H9 (cell line): Measurements from ENCODE around the gene TMPRSS6. TPM values are rescaled to one million over a fixed set of nuclear protein-coding genes. Genes with fewer than 3 reads are reported as not detected.

Experiments used
- DNase-seq: peaks from one replicate; pipeline ENCODE4 v3.0.0-alpha.2; 2017
- H2AFZ ChIP-seq: one replicate; pipeline ENCODE4 v1.6.1; 2013; ENCODE audit warnings: mild to moderate bottlenecking, low read length, control low read depth, moderate library complexity
- H2AK5ac ChIP-seq: 2 replicates; pipeline ENCODE4 v1.6.1; 2013; ENCODE audit warnings: low read length, control low read depth, mixed read lengths; ENCODE audit not compliant: insufficient read length
- H2BK120ac ChIP-seq: one replicate; pipeline ENCODE4 v1.6.1; 2013; ENCODE audit warnings: low read depth, mild to moderate bottlenecking, low read length, control low read depth, inconsistent platforms; ENCODE audit not compliant: poor library complexity, severe bottlenecking
- H2BK12ac ChIP-seq: 2 replicates; pipeline ENCODE4 v1.6.1; 2013; ENCODE audit warnings: low read length, control low read depth, mixed read lengths, low read depth; ENCODE audit not compliant: insufficient read length
- H2BK15ac ChIP-seq: 2 replicates; pipeline ENCODE4 v1.6.1; 2013; ENCODE audit warnings: low read depth, low read length, control low read depth
- H2BK20ac ChIP-seq: one replicate; pipeline ENCODE4 v1.6.1; 2013; ENCODE audit warnings: low read depth, mild to moderate bottlenecking, low read length, control low read depth, inconsistent platforms; ENCODE audit not compliant: poor library complexity, severe bottlenecking
- H2BK5ac ChIP-seq: 2 replicates; pipeline ENCODE4 v1.6.1; 2013; ENCODE audit warnings: low read length, control low read depth, mixed read lengths; ENCODE audit not compliant: insufficient read length
- H3K14ac ChIP-seq: 2 replicates; pipeline ENCODE4 v1.6.1; 2013; ENCODE audit warnings: low read length, control low read depth; ENCODE audit not compliant: insufficient read depth
- H3K18ac ChIP-seq: 2 replicates; pipeline ENCODE4 v1.6.1; 2013; ENCODE audit warnings: low read depth, mild to moderate bottlenecking, mixed read lengths, low read length, control low read depth; ENCODE audit not compliant: insufficient read length
- H3K23ac ChIP-seq: 2 replicates; pipeline ENCODE4 v1.6.1; 2013; ENCODE audit warnings: low read length, control low read depth, mixed read lengths, low read depth; ENCODE audit not compliant: insufficient read length
- H3K23me2 ChIP-seq: 2 replicates; pipeline ENCODE4 v1.6.1; 2013; ENCODE audit warnings: low read depth, mild to moderate bottlenecking, mixed read lengths, low read length, control low read depth; ENCODE audit not compliant: insufficient read length, poor library complexity, severe bottlenecking
- H3K27ac ChIP-seq: 2 replicates; pipeline ENCODE4 v1.5.1; 2013; ENCODE audit warnings: low read length, control low read depth, mixed read lengths, low read depth; ENCODE audit not compliant: insufficient read length
- H3K27me3 ChIP-seq: 2 replicates; pipeline ENCODE4 v1.6.1; 2013; ENCODE audit warnings: low read length, control low read depth, inconsistent platforms; ENCODE audit not compliant: insufficient read depth
- H3K4ac ChIP-seq: 2 replicates; pipeline ENCODE4 v1.6.1; 2013; ENCODE audit warnings: low read depth, mild to moderate bottlenecking, control low read depth, inconsistent platforms, low read length, moderate library complexity
- H3K4me1 ChIP-seq: 2 replicates; pipeline ENCODE4 v1.6.1; 2013; ENCODE audit warnings: low read length, control low read depth, inconsistent platforms; ENCODE audit not compliant: insufficient read depth
- H3K4me2 ChIP-seq: 2 replicates; pipeline ENCODE4 v1.6.1; 2013; ENCODE audit warnings: low read length, control low read depth, mixed read lengths; ENCODE audit not compliant: insufficient read length, insufficient read depth
- H3K56ac ChIP-seq: 2 replicates; pipeline ENCODE4 v1.6.1; 2013; ENCODE audit warnings: low read depth, mild to moderate bottlenecking, mixed read lengths, low read length, control low read depth; ENCODE audit not compliant: insufficient read length
- H3K79me1 ChIP-seq: 2 replicates; pipeline ENCODE4 v1.6.1; 2013; ENCODE audit warnings: low read depth, mild to moderate bottlenecking, moderate library complexity, low read length, control low read depth, inconsistent platforms; ENCODE audit not compliant: insufficient read depth, poor library complexity, severe bottlenecking
- H3K79me2 ChIP-seq: 2 replicates; pipeline ENCODE4 v1.6.1; 2013; ENCODE audit warnings: low read length, control low read depth, inconsistent platforms; ENCODE audit not compliant: insufficient read depth
- H3K9ac ChIP-seq: 2 replicates; pipeline ENCODE4 v1.6.1; 2013; ENCODE audit warnings: low read length, control low read depth, mixed read lengths; ENCODE audit not compliant: insufficient read length; ENCODE audit errors: extremely low read depth
- H3K9me3 ChIP-seq: one replicate; pipeline ENCODE4 v1.6.1; 2013; ENCODE audit warnings: low read depth, low read length, inconsistent platforms; ENCODE audit not compliant: control insufficient read depth
- H3T11ph ChIP-seq: one replicate; pipeline ENCODE4 v1.6.1; 2013; ENCODE audit warnings: mild to moderate bottlenecking, low read length, control low read depth, inconsistent platforms
- H4K20me1 ChIP-seq: one replicate; pipeline ENCODE4 v1.6.1; 2013; ENCODE audit not compliant: control insufficient read depth, insufficient read length, insufficient read depth
- H4K5ac ChIP-seq: 2 replicates; pipeline ENCODE4 v1.6.1; 2013; ENCODE audit warnings: low read depth, mild to moderate bottlenecking, mixed read lengths, low read length, control low read depth; ENCODE audit not compliant: insufficient read length
- H4K8ac ChIP-seq: replicated peaks from 2 replicates; pipeline ENCODE4 v1.6.1; 2013; ENCODE audit warnings: low read length, control low read depth, mixed read lengths, low read depth; ENCODE audit not compliant: insufficient read length
- H4K91ac ChIP-seq: 2 replicates; pipeline ENCODE4 v1.6.1; 2013; ENCODE audit warnings: low read depth, mild to moderate bottlenecking, moderate library complexity, mixed read lengths, low read length, control low read depth; ENCODE audit not compliant: insufficient read length
- H3K27ac Mint-ChIP-seq, 3 experiments: 2 replicates in 2 of 3; 3 replicates in 1 of 3; pipeline ENCODE4 v1.8.0; 2020 to 2021; ENCODE audit warnings: mixed read lengths in 3 of 3, mild to moderate bottlenecking in 1 of 3, moderate library complexity in 1 of 3
- H3K27me3 Mint-ChIP-seq: 2 replicates; pipeline ENCODE4 v1.8.0; 2021; ENCODE audit warnings: low read depth, mild to moderate bottlenecking, moderate library complexity, mixed read lengths
- H3K36me3 Mint-ChIP-seq, 3 experiments: 2 replicates in 2 of 3; 3 replicates in 1 of 3; pipeline ENCODE4 v1.8.0; 2020 to 2021; ENCODE audit warnings: low read depth in 3 of 3, mixed read lengths in 3 of 3; ENCODE audit not compliant: insufficient read depth in 1 of 3
- H3K4me1 Mint-ChIP-seq, 2 experiments: 2 replicates each; pipeline ENCODE4 v1.8.0; 2020; ENCODE audit warnings: mixed read lengths in 2 of 2
- H3K4me3 Mint-ChIP-seq, 2 experiments: 2 replicates in 1 of 2; 3 replicates in 1 of 2; pipeline ENCODE4 v1.8.0; 2020 to 2021; ENCODE audit warnings: mild to moderate bottlenecking in 2 of 2, mixed read lengths in 2 of 2, moderate library complexity in 1 of 2
- H3K9me3 Mint-ChIP-seq, 2 experiments: 2 replicates in 1 of 2; 3 replicates in 1 of 2; pipeline ENCODE4 v1.8.0; 2020; ENCODE audit warnings: mild to moderate bottlenecking in 2 of 2, mixed read lengths in 2 of 2, moderate library complexity in 1 of 2
- WGBS: extraction: QIAGEN DNeasy Blood & Tissue Kit; methylation state at CpG from one replicate; pipeline ENCODE4 v1.1.7; 2013; ENCODE audit warnings: missing lambda C conversion rate, low lambda C conversion rate, mixed read lengths; ENCODE audit not compliant: insufficient read length; ENCODE audit errors: extremely low coverage; 5-methylcytosine and 5-hydroxymethylcytosine counted together
- total RNA-seq: library from RNA; stranded (reverse); gene quantifications from 2 replicates; pipeline ENCODE4 v1.2.1, GENCODE V29; 2021
- TF ChIP-seq, protein P1 (sequence below): fragments of 200-600 bp; sonication (generic); conservative IDR thresholded peaks from 3 replicates; pipeline ENCODE4 v1.8.0; 2021; ENCODE audit warnings: antibody characterized with exemption, mild to moderate bottlenecking

The TMPRSS6 gene
- total RNA-seq, 1 experiment from 2014 or later: not detected

DNA sequence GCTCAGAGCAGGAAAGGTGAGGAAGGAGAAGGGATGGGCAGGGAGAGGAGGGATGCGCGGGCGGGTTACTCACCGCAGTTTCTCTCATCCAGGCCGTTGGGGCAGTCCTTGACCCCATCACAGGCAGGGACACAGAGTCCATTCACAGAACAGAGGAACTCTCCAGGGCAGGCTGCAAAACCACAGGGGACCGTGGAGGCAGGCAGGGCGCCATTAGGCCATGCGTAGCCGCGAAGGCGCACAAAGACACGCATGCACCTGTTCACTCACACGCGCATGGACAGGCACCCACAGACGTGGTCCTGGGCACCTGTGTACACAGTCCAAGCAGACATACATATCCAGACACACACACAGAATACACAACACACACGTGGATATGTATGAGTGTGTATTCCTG, 35.0 kb downstream of the TMPRSS6 start:
- Histone ChIP-seq H4K5ac (no peak overlapping the region), H3K9ac (no peak overlapping the region), H3K4me1 (no peaks in the 10 kb centered on the region; the same call in 1 of the 2 replicates), H3K14ac (no peak overlapping the region), H3K79me2 (no peaks in the 10 kb centered on the region), H2BK15ac (no peak overlapping the region), H2BK20ac (no peak overlapping the region), H3K56ac (no peak overlapping the region), H3K79me1 (no peaks in the 10 kb centered on the region), H4K8ac (no peak overlapping the region), H3K23ac (no peak overlapping the region), H3K4me2 (no peak overlapping the region), H3K9me3 (no peaks in the 10 kb centered on the region), H2BK120ac (no peak overlapping the region), H4K20me1 (no peaks in the 10 kb centered on the region), H3K18ac (no peak overlapping the region), H3K27ac (no peak overlapping the region), H2AFZ (no peak overlapping the region), H4K91ac (no peak overlapping the region), H3K23me2 (no peaks in the 10 kb centered on the region), H2AK5ac (no peak overlapping the region), H3T11ph (no peak overlapping the region), H2BK5ac (no peak overlapping the region), H3K27me3 (peaks cover 7% of the 10 kb centered on the region; the same call in 1 of the 2 replicates), H3K4ac (no peak overlapping the region), H2BK12ac (no peak overlapping the region)
- no peak overlapping the region for H3K4me3 Mint-ChIP-seq
- H3K4me1 Mint-ChIP-seq: peaks cover 7% of the 10 kb centered on the region in 2 experiments; a peak in 3 of 4 replicates
- no CpG with 5 or more reads among the region's 16 CpGs for WGBS
- peaks cover 17% of the 10 kb centered on the region for H3K27me3 Mint-ChIP-seq
- DNase-seq: no peak
- H3K27ac Mint-ChIP-seq: no peak overlapping the region
- H3K36me3 Mint-ChIP-seq: no peaks in the 10 kb centered on the region
- no peaks in the 10 kb centered on the region for H3K9me3 Mint-ChIP-seq
- TF ChIP-seq, protein P1, sequence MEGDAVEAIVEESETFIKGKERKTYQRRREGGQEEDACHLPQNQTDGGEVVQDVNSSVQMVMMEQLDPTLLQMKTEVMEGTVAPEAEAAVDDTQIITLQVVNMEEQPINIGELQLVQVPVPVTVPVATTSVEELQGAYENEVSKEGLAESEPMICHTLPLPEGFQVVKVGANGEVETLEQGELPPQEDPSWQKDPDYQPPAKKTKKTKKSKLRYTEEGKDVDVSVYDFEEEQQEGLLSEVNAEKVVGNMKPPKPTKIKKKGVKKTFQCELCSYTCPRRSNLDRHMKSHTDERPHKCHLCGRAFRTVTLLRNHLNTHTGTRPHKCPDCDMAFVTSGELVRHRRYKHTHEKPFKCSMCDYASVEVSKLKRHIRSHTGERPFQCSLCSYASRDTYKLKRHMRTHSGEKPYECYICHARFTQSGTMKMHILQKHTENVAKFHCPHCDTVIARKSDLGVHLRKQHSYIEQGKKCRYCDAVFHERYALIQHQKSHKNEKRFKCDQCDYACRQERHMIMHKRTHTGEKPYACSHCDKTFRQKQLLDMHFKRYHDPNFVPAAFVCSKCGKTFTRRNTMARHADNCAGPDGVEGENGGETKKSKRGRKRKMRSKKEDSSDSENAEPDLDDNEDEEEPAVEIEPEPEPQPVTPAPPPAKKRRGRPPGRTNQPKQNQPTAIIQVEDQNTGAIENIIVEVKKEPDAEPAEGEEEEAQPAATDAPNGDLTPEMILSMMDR: no peak
